Measurements from ENCODE around the gene FAIM. TPM values are rescaled to one million over a fixed set of nuclear protein-coding genes. Genes with fewer than 3 reads are reported as not detected.

The FAIM gene
- total and polyA plus RNA-seq, 2 donors (not counting 1 experiment from before 2014, with no cell fraction given): 9.4 to 11.7 TPM

DNA sequence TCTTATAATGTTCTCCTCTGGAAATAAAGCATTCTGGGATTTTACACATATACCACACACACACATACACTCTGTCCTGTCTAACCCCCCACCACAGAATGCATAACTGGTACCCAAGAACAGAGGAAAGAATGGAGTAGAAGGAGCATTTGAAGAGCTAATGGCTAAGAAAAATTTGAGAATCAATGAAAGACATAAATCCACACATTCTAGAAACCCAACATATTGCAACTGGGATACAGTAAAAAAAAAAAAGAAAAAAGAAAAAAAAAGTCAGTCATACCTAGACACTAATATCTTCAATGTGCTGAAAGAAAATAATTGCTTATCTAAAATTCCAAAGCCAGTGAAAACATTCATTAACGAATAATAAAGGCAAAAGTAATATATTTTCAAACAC lies 35.4 kb upstream of the FAIM start:
- no peak for TF ChIP-seq EZH2 (IDR thresholded peaks at IDR 0.05; ENCODE audit: low read length, missing control alignments)
- TF ChIP-seq, protein P1, sequence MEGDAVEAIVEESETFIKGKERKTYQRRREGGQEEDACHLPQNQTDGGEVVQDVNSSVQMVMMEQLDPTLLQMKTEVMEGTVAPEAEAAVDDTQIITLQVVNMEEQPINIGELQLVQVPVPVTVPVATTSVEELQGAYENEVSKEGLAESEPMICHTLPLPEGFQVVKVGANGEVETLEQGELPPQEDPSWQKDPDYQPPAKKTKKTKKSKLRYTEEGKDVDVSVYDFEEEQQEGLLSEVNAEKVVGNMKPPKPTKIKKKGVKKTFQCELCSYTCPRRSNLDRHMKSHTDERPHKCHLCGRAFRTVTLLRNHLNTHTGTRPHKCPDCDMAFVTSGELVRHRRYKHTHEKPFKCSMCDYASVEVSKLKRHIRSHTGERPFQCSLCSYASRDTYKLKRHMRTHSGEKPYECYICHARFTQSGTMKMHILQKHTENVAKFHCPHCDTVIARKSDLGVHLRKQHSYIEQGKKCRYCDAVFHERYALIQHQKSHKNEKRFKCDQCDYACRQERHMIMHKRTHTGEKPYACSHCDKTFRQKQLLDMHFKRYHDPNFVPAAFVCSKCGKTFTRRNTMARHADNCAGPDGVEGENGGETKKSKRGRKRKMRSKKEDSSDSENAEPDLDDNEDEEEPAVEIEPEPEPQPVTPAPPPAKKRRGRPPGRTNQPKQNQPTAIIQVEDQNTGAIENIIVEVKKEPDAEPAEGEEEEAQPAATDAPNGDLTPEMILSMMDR (conservative IDR thresholded peaks at IDR 0.05 in 1 of 2, IDR thresholded peaks at IDR 0.05 in 1 of 2; ENCODE audit: low read depth in 1 of 2, low read length in 2 of 2): no peak

DNA sequence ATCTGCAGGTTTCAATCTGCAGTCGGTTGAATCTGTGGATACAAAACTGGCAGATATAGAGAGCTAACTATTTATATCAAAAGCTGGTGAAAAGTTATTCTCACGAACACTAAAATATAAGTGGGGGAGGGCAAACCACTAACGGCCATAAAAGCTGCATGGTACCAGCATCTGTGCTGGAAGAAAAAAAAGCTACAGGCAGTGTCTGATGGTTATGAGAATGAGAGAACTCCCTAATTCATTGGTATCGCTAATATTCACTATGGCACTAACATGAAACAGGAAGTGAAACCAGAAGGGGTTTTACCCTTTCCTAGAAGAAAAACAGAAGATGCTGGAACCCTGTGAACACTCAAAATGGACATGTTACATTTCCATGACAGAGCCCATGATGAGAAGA lies 30.4 kb upstream of the FAIM start:
- H3K36me3 ChIP-seq (ENCODE audit: control insufficient read depth, insufficient read depth, low read length): no peaks in the 10 kb centered on the region
- no peaks in the 10 kb centered on the region for H4K20me1 ChIP-seq (ENCODE audit: control insufficient read depth, extremely low read depth, insufficient read depth, low read length)
- DNase-seq (ENCODE audit: low read depth in 2 of 2): no peak
- no peaks in the 10 kb centered on the region for H3K9me3 ChIP-seq (ENCODE audit: control insufficient read depth, insufficient read depth, low read depth, low read length)
- H3K4me2 ChIP-seq (ENCODE audit: extremely low read depth, insufficient read depth, low read length): no peak overlapping the region
- H2AFZ ChIP-seq (ENCODE audit: low read length): no peak overlapping the region
- TF ChIP-seq, protein P1 (conservative IDR thresholded peaks at IDR 0.05 in 1 of 2, IDR thresholded peaks at IDR 0.05 in 1 of 2; ENCODE audit: low read depth in 1 of 2, low read length in 2 of 2): no peak
- TF ChIP-seq EZH2 (IDR thresholded peaks at IDR 0.05; ENCODE audit: low read length, missing control alignments): no peak
- no peak overlapping the region for H3K9ac ChIP-seq (ENCODE audit: insufficient read depth, low read length)
- H3K79me2 ChIP-seq (ENCODE audit: control insufficient read depth, insufficient read depth, low read length): no peaks in the 10 kb centered on the region
- H3K4me3 ChIP-seq (replicated peaks in 1 of 4; ENCODE audit: control extremely low read depth in 1 of 4, insufficient read depth in 1 of 4, low read depth in 3 of 4, low read length in 4 of 4): no peak overlapping the region
- H3K27ac ChIP-seq (ENCODE audit: insufficient read depth, low read length): no peak overlapping the region
- H3K27me3 ChIP-seq (ENCODE audit: control insufficient read depth, insufficient read depth, low read length): no peaks in the 10 kb centered on the region
- H3K4me1 ChIP-seq (ENCODE audit: control insufficient read depth, extremely low read depth, insufficient read depth, low read length): no peaks in the 10 kb centered on the region

More for the DNA sequence above, 35.4 kb upstream of the FAIM start:
- Histone ChIP-seq H3K4me3 (replicated peaks in 1 of 4; ENCODE audit: control extremely low read depth in 1 of 4, insufficient read depth in 1 of 4, low read depth in 3 of 4, low read length in 4 of 4) (no peak overlapping the region), H3K9ac (ENCODE audit: insufficient read depth, low read length) (no peak overlapping the region), H3K4me1 (ENCODE audit: control insufficient read depth, extremely low read depth, insufficient read depth, low read length) (no peaks in the 10 kb centered on the region), H3K4me2 (ENCODE audit: extremely low read depth, insufficient read depth, low read length) (no peak overlapping the region), H4K20me1 (ENCODE audit: control insufficient read depth, extremely low read depth, insufficient read depth, low read length) (no peaks in the 10 kb centered on the region), H3K9me3 (ENCODE audit: control insufficient read depth, insufficient read depth, low read depth, low read length) (no peaks in the 10 kb centered on the region), H3K27ac (ENCODE audit: insufficient read depth, low read length) (no peak overlapping the region), H3K27me3 (ENCODE audit: control insufficient read depth, insufficient read depth, low read length) (no peaks in the 10 kb centered on the region), H3K79me2 (ENCODE audit: control insufficient read depth, insufficient read depth, low read length) (no peaks in the 10 kb centered on the region), H2AFZ (ENCODE audit: low read length) (no peak overlapping the region), H3K36me3 (ENCODE audit: control insufficient read depth, insufficient read depth, low read length) (no peaks in the 10 kb centered on the region)
- no peak for DNase-seq (ENCODE audit: low read depth in 2 of 2)

DNA sequence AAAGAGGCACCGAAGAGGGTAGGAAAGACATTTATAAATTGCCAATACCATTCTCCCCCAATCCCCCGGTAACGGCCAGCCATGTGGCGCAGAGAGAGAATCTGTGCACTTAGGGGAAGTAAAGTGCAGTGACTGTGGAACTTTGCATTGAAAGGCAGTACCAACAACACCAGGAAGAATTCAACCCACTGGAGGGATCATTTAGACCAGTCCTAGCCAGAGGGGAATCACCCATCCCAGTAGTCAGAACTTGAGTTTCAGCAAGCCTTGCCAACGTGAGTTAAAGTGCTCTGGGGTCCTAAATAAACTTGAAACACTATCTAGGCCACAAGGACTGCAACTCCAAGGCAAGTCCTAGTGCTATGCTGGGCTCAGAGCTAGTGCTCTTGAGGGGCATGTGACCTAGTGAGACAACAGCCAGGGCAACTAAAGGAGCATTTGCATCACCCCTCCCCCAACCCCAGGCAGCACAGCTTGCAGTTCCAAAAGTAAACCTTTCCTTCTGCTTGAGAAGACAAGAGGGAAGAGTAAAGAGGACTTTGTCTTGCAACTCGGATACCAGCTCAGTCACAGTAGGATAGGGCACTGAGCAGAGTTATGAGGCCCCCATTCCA lies 29.5 kb upstream of the FAIM start:
- H2AFZ ChIP-seq (ENCODE audit: low read length): no peak overlapping the region
- TF ChIP-seq, protein P1 (conservative IDR thresholded peaks at IDR 0.05 in 1 of 2, IDR thresholded peaks at IDR 0.05 in 1 of 2; ENCODE audit: low read depth in 1 of 2, low read length in 2 of 2): no peak
- no peak for TF ChIP-seq EZH2 (IDR thresholded peaks at IDR 0.05; ENCODE audit: low read length, missing control alignments)
- no peak for DNase-seq (ENCODE audit: low read depth in 2 of 2)

More for the DNA sequence above, 29.5 kb upstream of the FAIM start:
- Histone ChIP-seq H3K27me3 (ENCODE audit: control insufficient read depth, insufficient read depth, low read length) (no peaks in the 10 kb centered on the region), H3K4me1 (ENCODE audit: control insufficient read depth, extremely low read depth, insufficient read depth, low read length) (no peaks in the 10 kb centered on the region), H4K20me1 (ENCODE audit: control insufficient read depth, extremely low read depth, insufficient read depth, low read length) (no peaks in the 10 kb centered on the region), H3K9ac (ENCODE audit: insufficient read depth, low read length) (no peak overlapping the region), H3K36me3 (ENCODE audit: control insufficient read depth, insufficient read depth, low read length) (no peaks in the 10 kb centered on the region), H3K4me3 (replicated peaks in 1 of 4; ENCODE audit: control extremely low read depth in 1 of 4, insufficient read depth in 1 of 4, low read depth in 3 of 4, low read length in 4 of 4) (no peak overlapping the region), H3K27ac (ENCODE audit: insufficient read depth, low read length) (no peak overlapping the region), H3K9me3 (ENCODE audit: control insufficient read depth, insufficient read depth, low read depth, low read length) (no peaks in the 10 kb centered on the region), H3K79me2 (ENCODE audit: control insufficient read depth, insufficient read depth, low read length) (no peaks in the 10 kb centered on the region), H3K4me2 (ENCODE audit: extremely low read depth, insufficient read depth, low read length) (no peak overlapping the region)
